ENCODE data around the gene MUC4. TPM values are rescaled to one million over a fixed set of nuclear protein-coding genes. Genes with fewer than 3 reads are reported as not detected.

The MUC4 gene
- total and polyA plus RNA-seq, 2 experiments from 2014 or later = 1.3 TPM

DNA sequence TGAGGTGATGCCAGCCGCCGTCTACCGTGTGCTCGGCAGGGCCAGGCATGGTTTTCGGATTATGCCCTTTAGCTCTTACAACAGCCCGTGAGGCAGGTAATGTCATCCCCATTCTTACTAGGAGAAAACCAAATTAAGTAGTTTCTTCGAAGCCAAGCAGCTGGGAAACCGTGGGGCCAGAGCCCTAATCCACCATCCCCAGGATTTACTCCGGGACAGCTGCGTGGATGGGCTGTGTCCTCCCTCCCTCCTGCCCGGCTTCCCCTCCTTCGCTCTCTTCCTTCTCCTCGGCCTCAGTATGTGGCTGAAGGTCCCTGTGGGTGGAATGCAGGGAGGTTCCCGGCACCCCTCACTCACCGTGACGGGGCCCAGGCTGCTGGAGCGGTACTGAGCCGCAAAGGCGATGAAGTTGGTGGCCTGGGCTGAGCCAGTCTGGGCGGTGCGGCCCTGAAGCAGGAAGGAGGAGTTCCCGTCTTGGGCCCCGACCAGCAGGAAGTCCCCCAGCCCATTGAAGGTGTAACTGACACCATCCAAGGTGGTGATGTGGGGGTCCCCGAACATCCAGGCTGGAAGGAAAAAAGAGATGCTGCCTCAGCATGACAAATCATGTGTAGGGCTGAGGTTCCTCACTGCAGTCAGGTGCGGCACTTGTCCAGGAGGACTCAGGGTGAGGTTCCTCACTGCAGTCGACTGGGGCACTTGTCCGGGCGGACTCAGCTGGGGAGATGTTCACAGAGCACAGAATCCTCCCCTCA is 48.5 kb downstream of the MUC4 start (continued):
- TF ChIP-seq STAT1 (IDR thresholded peaks at IDR 0.05; ENCODE audit: unreplicated experiment) = no peak
- no peak for TF ChIP-seq ZNF114 (CRISPR knock-in tag; IDR thresholded peaks at IDR 0.05)
- no peak for TF ChIP-seq NANOG (IDR thresholded peaks at IDR 0.05; ENCODE audit: borderline replicate concordance)
- TF ChIP-seq REST (IDR thresholded peaks at IDR 0.05; ENCODE audit: unreplicated experiment) = no peak
- no peak for TF ChIP-seq JUNB (IDR thresholded peaks at IDR 0.05; ENCODE audit: unreplicated experiment)
- TF ChIP-seq POLR2AphosphoS5 (IDR thresholded peaks at IDR 0.05; ENCODE audit: low read depth) = no peak

GRCh38 chr3:195762611-195763010 is 49.1 kb downstream of the MUC4 start:
- no peak overlapping the region for H3K27ac Mint-ChIP-seq
- no peak for TF ChIP-seq JUNB (IDR thresholded peaks at IDR 0.05; ENCODE audit: unreplicated experiment)
- no peak for TF ChIP-seq ETS1 (IDR thresholded peaks at IDR 0.05)
- TF ChIP-seq REST (IDR thresholded peaks at IDR 0.05; ENCODE audit: unreplicated experiment) = no peak
- no peak for TF ChIP-seq EZH2 (IDR thresholded peaks at IDR 0.05; ENCODE audit: low read depth, unreplicated experiment)
- no peak for TF ChIP-seq EZH2phosphoT487 (IDR thresholded peaks at IDR 0.05; ENCODE audit: unreplicated experiment)
- TF ChIP-seq, protein P1, sequence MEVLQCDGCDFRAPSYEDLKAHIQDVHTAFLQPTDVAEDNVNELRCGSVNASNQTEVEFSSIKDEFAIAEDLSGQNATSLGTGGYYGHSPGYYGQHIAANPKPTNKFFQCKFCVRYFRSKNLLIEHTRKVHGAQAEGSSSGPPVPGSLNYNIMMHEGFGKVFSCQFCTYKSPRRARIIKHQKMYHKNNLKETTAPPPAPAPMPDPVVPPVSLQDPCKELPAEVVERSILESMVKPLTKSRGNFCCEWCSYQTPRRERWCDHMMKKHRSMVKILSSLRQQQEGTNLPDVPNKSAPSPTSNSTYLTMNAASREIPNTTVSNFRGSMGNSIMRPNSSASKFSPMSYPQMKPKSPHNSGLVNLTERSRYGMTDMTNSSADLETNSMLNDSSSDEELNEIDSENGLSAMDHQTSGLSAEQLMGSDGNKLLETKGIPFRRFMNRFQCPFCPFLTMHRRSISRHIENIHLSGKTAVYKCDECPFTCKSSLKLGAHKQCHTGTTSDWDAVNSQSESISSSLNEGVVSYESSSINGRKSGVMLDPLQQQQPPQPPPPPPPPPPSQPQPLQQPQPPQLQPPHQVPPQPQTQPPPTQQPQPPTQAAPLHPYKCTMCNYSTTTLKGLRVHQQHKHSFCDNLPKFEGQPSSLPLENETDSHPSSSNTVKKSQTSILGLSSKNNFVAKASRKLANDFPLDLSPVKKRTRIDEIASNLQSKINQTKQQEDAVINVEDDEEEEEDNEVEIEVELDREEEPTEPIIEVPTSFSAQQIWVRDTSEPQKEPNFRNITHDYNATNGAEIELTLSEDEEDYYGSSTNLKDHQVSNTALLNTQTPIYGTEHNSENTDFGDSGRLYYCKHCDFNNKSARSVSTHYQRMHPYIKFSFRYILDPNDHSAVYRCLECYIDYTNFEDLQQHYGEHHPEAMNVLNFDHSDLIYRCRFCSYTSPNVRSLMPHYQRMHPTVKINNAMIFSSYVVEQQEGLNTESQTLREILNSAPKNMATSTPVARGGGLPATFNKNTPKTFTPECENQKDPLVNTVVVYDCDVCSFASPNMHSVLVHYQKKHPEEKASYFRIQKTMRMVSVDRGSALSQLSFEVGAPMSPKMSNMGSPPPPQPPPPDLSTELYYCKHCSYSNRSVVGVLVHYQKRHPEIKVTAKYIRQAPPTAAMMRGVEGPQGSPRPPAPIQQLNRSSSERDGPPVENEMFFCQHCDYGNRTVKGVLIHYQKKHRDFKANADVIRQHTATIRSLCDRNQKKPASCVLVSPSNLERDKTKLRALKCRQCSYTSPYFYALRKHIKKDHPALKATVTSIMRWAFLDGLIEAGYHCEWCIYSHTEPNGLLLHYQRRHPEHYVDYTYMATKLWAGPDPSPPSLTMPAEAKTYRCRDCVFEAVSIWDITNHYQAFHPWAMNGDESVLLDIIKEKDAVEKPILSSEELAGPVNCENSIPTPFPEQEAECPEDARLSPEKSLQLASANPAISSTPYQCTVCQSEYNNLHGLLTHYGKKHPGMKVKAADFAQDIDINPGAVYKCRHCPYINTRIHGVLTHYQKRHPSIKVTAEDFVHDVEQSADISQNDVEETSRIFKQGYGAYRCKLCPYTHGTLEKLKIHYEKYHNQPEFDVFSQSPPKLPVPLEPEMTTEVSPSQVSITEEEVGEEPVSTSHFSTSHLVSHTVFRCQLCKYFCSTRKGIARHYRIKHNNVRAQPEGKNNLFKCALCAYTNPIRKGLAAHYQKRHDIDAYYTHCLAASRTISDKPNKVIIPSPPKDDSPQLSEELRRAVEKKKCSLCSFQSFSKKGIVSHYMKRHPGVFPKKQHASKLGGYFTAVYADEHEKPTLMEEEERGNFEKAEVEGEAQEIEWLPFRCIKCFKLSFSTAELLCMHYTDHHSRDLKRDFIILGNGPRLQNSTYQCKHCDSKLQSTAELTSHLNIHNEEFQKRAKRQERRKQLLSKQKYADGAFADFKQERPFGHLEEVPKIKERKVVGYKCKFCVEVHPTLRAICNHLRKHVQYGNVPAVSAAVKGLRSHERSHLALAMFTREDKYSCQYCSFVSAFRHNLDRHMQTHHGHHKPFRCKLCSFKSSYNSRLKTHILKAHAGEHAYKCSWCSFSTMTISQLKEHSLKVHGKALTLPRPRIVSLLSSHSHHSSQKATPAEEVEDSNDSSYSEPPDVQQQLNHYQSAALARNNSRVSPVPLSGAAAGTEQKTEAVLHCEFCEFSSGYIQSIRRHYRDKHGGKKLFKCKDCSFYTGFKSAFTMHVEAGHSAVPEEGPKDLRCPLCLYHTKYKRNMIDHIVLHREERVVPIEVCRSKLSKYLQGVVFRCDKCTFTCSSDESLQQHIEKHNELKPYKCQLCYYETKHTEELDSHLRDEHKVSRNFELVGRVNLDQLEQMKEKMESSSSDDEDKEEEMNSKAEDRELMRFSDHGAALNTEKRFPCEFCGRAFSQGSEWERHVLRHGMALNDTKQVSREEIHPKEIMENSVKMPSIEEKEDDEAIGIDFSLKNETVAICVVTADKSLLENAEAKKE (CRISPR knock-in tag; IDR thresholded peaks at IDR 0.05) = no peak

More at GRCh38 chr3:195762611-195763010, 49.1 kb downstream of the MUC4 start:
- Mint-ChIP-seq H3K9me3 (peaks cover 5% of the 10 kb centered on the region; the same call in 1 of the 3 replicates), H3K4me1 (no peaks in the 10 kb centered on the region; the same call in none of the 3 replicates), H3K4me3 (no peak overlapping the region), H3K36me3 (ENCODE audit: low read depth) (no peaks in the 10 kb centered on the region), H3K27me3 (ENCODE audit: insufficient read depth, low read depth, poor library complexity) (peaks cover 2% of the 10 kb centered on the region)
- Histone ChIP-seq H4K20me1 (replicated peaks; ENCODE audit: insufficient read depth) (no peaks in the 10 kb centered on the region), H3K79me2 (replicated peaks; ENCODE audit: insufficient read depth) (no peaks in the 10 kb centered on the region), H3K4me2 (no peak overlapping the region), H3K27me3 (ENCODE audit: insufficient read depth) (no peaks in the 10 kb centered on the region), H2AFZ (no peak overlapping the region), H3F3A (replicated peaks; ENCODE audit: low read depth) (no peaks in the 10 kb centered on the region), H3K4me3 (no peak overlapping the region), H3K36me3 (ENCODE audit: insufficient read depth) (no peaks in the 10 kb centered on the region), H3K4me1 (ENCODE audit: insufficient read depth) (no peaks in the 10 kb centered on the region), H3K9me2 (ENCODE audit: insufficient read depth) (no peaks in the 10 kb centered on the region), H3K27ac (ENCODE audit: low read depth) (no peak overlapping the region)
- DNase-seq (ENCODE audit: low spot score) (no peak), ATAC-seq (no peak)
